Prostate gland (tissue), 2 donors: ENCODE results near the gene ZPBP2.

Experiments
- CTCF ChIP-seq, 4 experiments: fragments of 200-600 bp in 2 of 4; fragments of 450-650 bp in 2 of 4; sonication (generic) in 2 of 4; IDR thresholded peaks; 1 replicate in 3 of 4; 2 replicates in 1 of 4; pipeline ENCODE4 v1.5.1; 2016 to 2019; ENCODE audit warnings: antibody characterized with exemption in 4 of 4, mild to moderate bottlenecking in 2 of 4, moderate library complexity in 2 of 4
- POLR2A ChIP-seq: fragments of 450-650 bp; IDR thresholded peaks from one replicate; pipeline ENCODE4 v1.6.1; 2016; ENCODE audit warnings: antibody characterized with exemption, mild to moderate bottlenecking
- POLR2AphosphoS5 ChIP-seq: sonication (generic); formaldehyde crosslinking; IDR thresholded peaks from one replicate; pipeline ENCODE4 v1.6.1; 2017; ENCODE audit warnings: antibody characterized with exemption

DNA sequence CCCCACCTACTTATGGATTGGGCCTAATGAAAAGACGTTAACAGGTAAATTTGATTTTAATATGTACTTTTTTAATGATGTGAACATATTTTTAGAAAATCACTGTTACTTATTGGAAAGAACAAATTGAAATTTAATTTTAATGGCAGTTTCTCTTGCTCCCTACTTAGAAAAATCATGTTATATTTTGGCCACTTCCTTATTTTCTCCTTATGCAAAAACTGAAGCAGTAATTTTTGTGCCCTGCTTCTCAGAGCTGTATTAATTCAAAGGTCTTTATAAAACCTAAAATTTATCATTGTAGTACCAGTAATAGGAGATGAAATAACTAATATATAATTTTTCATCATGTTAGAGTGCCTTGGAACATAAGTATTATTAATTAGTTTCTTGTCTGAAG lies 2.8 kb downstream of the ZPBP2 start:
- no peak for TF ChIP-seq CTCF (IDR thresholded peaks at IDR 0.05)
- TF ChIP-seq POLR2A = no peak
- TF ChIP-seq POLR2AphosphoS5 = no peak
